H9 (cell line): ENCODE results near the gene LMOD1. TPM values are rescaled to one million over a fixed set of nuclear protein-coding genes. Genes with fewer than 3 reads are reported as not detected.

Experiments used
- DNase-seq: peaks from one replicate; pipeline ENCODE4 v3.0.0-alpha.2; 2017
- H2AFZ ChIP-seq: one replicate; pipeline ENCODE4 v1.6.1; 2013; ENCODE audit warnings: mild to moderate bottlenecking, low read length, control low read depth, moderate library complexity
- H2AK5ac ChIP-seq: 2 replicates; pipeline ENCODE4 v1.6.1; 2013; ENCODE audit warnings: low read length, control low read depth, mixed read lengths; ENCODE audit not compliant: insufficient read length
- H2BK120ac ChIP-seq: one replicate; pipeline ENCODE4 v1.6.1; 2013; ENCODE audit warnings: low read depth, mild to moderate bottlenecking, low read length, control low read depth, inconsistent platforms; ENCODE audit not compliant: poor library complexity, severe bottlenecking
- H2BK12ac ChIP-seq: 2 replicates; pipeline ENCODE4 v1.6.1; 2013; ENCODE audit warnings: low read length, control low read depth, mixed read lengths, low read depth; ENCODE audit not compliant: insufficient read length
- H2BK15ac ChIP-seq: 2 replicates; pipeline ENCODE4 v1.6.1; 2013; ENCODE audit warnings: low read depth, low read length, control low read depth
- H2BK20ac ChIP-seq: one replicate; pipeline ENCODE4 v1.6.1; 2013; ENCODE audit warnings: low read depth, mild to moderate bottlenecking, low read length, control low read depth, inconsistent platforms; ENCODE audit not compliant: poor library complexity, severe bottlenecking
- H2BK5ac ChIP-seq: 2 replicates; pipeline ENCODE4 v1.6.1; 2013; ENCODE audit warnings: low read length, control low read depth, mixed read lengths; ENCODE audit not compliant: insufficient read length
- H3K14ac ChIP-seq: 2 replicates; pipeline ENCODE4 v1.6.1; 2013; ENCODE audit warnings: low read length, control low read depth; ENCODE audit not compliant: insufficient read depth
- H3K18ac ChIP-seq: 2 replicates; pipeline ENCODE4 v1.6.1; 2013; ENCODE audit warnings: low read depth, mild to moderate bottlenecking, mixed read lengths, low read length, control low read depth; ENCODE audit not compliant: insufficient read length
- H3K23ac ChIP-seq: 2 replicates; pipeline ENCODE4 v1.6.1; 2013; ENCODE audit warnings: low read length, control low read depth, mixed read lengths, low read depth; ENCODE audit not compliant: insufficient read length
- H3K23me2 ChIP-seq: 2 replicates; pipeline ENCODE4 v1.6.1; 2013; ENCODE audit warnings: low read depth, mild to moderate bottlenecking, mixed read lengths, low read length, control low read depth; ENCODE audit not compliant: insufficient read length, poor library complexity, severe bottlenecking
- H3K27ac ChIP-seq: 2 replicates; pipeline ENCODE4 v1.5.1; 2013; ENCODE audit warnings: low read length, control low read depth, mixed read lengths, low read depth; ENCODE audit not compliant: insufficient read length
- H3K27me3 ChIP-seq: 2 replicates; pipeline ENCODE4 v1.6.1; 2013; ENCODE audit warnings: low read length, control low read depth, inconsistent platforms; ENCODE audit not compliant: insufficient read depth
- H3K4ac ChIP-seq: 2 replicates; pipeline ENCODE4 v1.6.1; 2013; ENCODE audit warnings: low read depth, mild to moderate bottlenecking, control low read depth, inconsistent platforms, low read length, moderate library complexity
- H3K4me1 ChIP-seq: 2 replicates; pipeline ENCODE4 v1.6.1; 2013; ENCODE audit warnings: low read length, control low read depth, inconsistent platforms; ENCODE audit not compliant: insufficient read depth
- H3K4me2 ChIP-seq: 2 replicates; pipeline ENCODE4 v1.6.1; 2013; ENCODE audit warnings: low read length, control low read depth, mixed read lengths; ENCODE audit not compliant: insufficient read length, insufficient read depth
- H3K56ac ChIP-seq: 2 replicates; pipeline ENCODE4 v1.6.1; 2013; ENCODE audit warnings: low read depth, mild to moderate bottlenecking, mixed read lengths, low read length, control low read depth; ENCODE audit not compliant: insufficient read length
- H3K79me1 ChIP-seq: 2 replicates; pipeline ENCODE4 v1.6.1; 2013; ENCODE audit warnings: low read depth, mild to moderate bottlenecking, moderate library complexity, low read length, control low read depth, inconsistent platforms; ENCODE audit not compliant: insufficient read depth, poor library complexity, severe bottlenecking
- H3K79me2 ChIP-seq: 2 replicates; pipeline ENCODE4 v1.6.1; 2013; ENCODE audit warnings: low read length, control low read depth, inconsistent platforms; ENCODE audit not compliant: insufficient read depth
- H3K9ac ChIP-seq: 2 replicates; pipeline ENCODE4 v1.6.1; 2013; ENCODE audit warnings: low read length, control low read depth, mixed read lengths; ENCODE audit not compliant: insufficient read length; ENCODE audit errors: extremely low read depth
- H3K9me3 ChIP-seq: one replicate; pipeline ENCODE4 v1.6.1; 2013; ENCODE audit warnings: low read depth, low read length, inconsistent platforms; ENCODE audit not compliant: control insufficient read depth
- H3T11ph ChIP-seq: one replicate; pipeline ENCODE4 v1.6.1; 2013; ENCODE audit warnings: mild to moderate bottlenecking, low read length, control low read depth, inconsistent platforms
- H4K20me1 ChIP-seq: one replicate; pipeline ENCODE4 v1.6.1; 2013; ENCODE audit not compliant: control insufficient read depth, insufficient read length, insufficient read depth
- H4K5ac ChIP-seq: 2 replicates; pipeline ENCODE4 v1.6.1; 2013; ENCODE audit warnings: low read depth, mild to moderate bottlenecking, mixed read lengths, low read length, control low read depth; ENCODE audit not compliant: insufficient read length
- H4K8ac ChIP-seq: replicated peaks from 2 replicates; pipeline ENCODE4 v1.6.1; 2013; ENCODE audit warnings: low read length, control low read depth, mixed read lengths, low read depth; ENCODE audit not compliant: insufficient read length
- H4K91ac ChIP-seq: 2 replicates; pipeline ENCODE4 v1.6.1; 2013; ENCODE audit warnings: low read depth, mild to moderate bottlenecking, moderate library complexity, mixed read lengths, low read length, control low read depth; ENCODE audit not compliant: insufficient read length
- H3K27ac Mint-ChIP-seq, 3 experiments: 2 replicates in 2 of 3; 3 replicates in 1 of 3; pipeline ENCODE4 v1.8.0; 2020 to 2021; ENCODE audit warnings: mixed read lengths in 3 of 3, mild to moderate bottlenecking in 1 of 3, moderate library complexity in 1 of 3
- H3K27me3 Mint-ChIP-seq: 2 replicates; pipeline ENCODE4 v1.8.0; 2021; ENCODE audit warnings: low read depth, mild to moderate bottlenecking, moderate library complexity, mixed read lengths
- H3K36me3 Mint-ChIP-seq, 3 experiments: 2 replicates in 2 of 3; 3 replicates in 1 of 3; pipeline ENCODE4 v1.8.0; 2020 to 2021; ENCODE audit warnings: low read depth in 3 of 3, mixed read lengths in 3 of 3; ENCODE audit not compliant: insufficient read depth in 1 of 3
- H3K4me1 Mint-ChIP-seq, 2 experiments: 2 replicates each; pipeline ENCODE4 v1.8.0; 2020; ENCODE audit warnings: mixed read lengths in 2 of 2
- H3K4me3 Mint-ChIP-seq, 2 experiments: 2 replicates in 1 of 2; 3 replicates in 1 of 2; pipeline ENCODE4 v1.8.0; 2020 to 2021; ENCODE audit warnings: mild to moderate bottlenecking in 2 of 2, mixed read lengths in 2 of 2, moderate library complexity in 1 of 2
- H3K9me3 Mint-ChIP-seq, 2 experiments: 2 replicates in 1 of 2; 3 replicates in 1 of 2; pipeline ENCODE4 v1.8.0; 2020; ENCODE audit warnings: mild to moderate bottlenecking in 2 of 2, mixed read lengths in 2 of 2, moderate library complexity in 1 of 2
- CTCF ChIP-seq: fragments of 200-600 bp; sonication (generic); conservative IDR thresholded peaks from 3 replicates; pipeline ENCODE4 v1.8.0; 2021; ENCODE audit warnings: antibody characterized with exemption, mild to moderate bottlenecking
- WGBS: extraction: QIAGEN DNeasy Blood & Tissue Kit; methylation state at CpG from one replicate; pipeline ENCODE4 v1.1.7; 2013; ENCODE audit warnings: missing lambda C conversion rate, low lambda C conversion rate, mixed read lengths; ENCODE audit not compliant: insufficient read length; ENCODE audit errors: extremely low coverage; 5-methylcytosine and 5-hydroxymethylcytosine counted together
- total RNA-seq: library from RNA; stranded (reverse); gene quantifications from 2 replicates; pipeline ENCODE4 v1.2.1, GENCODE V29; 2021

Gene LMOD1
- total RNA-seq, 1 experiment from 2014 or later: 0.31 TPM

GRCh38 chr1:201892211-201892610 lies 54.1 kb downstream of the LMOD1 start:
- Mint-ChIP-seq H3K4me1 (peaks cover 38 to 43% of the 10 kb centered on the region in 2 experiments), H3K9me3 (no peaks in the 10 kb centered on the region), H3K4me3 (no peak overlapping the region), H3K27ac (no peak overlapping the region), H3K27me3 (peaks cover 15% of the 10 kb centered on the region), H3K36me3 (no peaks in the 10 kb centered on the region)
- no peak overlapping the region for H3T11ph ChIP-seq
- H3K56ac ChIP-seq: no peak overlapping the region
- no peaks in the 10 kb centered on the region for H4K20me1 ChIP-seq
- no peak overlapping the region for H3K27ac ChIP-seq
- H2BK120ac ChIP-seq: no peak overlapping the region
- peaks cover 5% of the 10 kb centered on the region; the same call in 1 of the 2 replicates for H3K4me1 ChIP-seq
- no peak for TF ChIP-seq CTCF
- H3K9me3 ChIP-seq: no peaks in the 10 kb centered on the region
- no peak overlapping the region for H2BK15ac ChIP-seq
- no peak overlapping the region for H2AK5ac ChIP-seq
- DNase-seq: no peak
- no peak overlapping the region for H3K23ac ChIP-seq
- H3K27me3 ChIP-seq: no peaks in the 10 kb centered on the region
- H3K9ac ChIP-seq: no peak overlapping the region
- no peak overlapping the region for H2BK12ac ChIP-seq
- no peaks in the 10 kb centered on the region for H3K79me1 ChIP-seq
- H4K91ac ChIP-seq: no peak overlapping the region
- no peak overlapping the region for H3K18ac ChIP-seq
- no peak overlapping the region for H2BK20ac ChIP-seq
- H3K4me2 ChIP-seq: no peak overlapping the region
- H3K4ac ChIP-seq: no peak overlapping the region
- WGBS: no CpG with 5 or more reads among the region's 6 CpGs
- H2AFZ ChIP-seq: no peak overlapping the region
- H3K23me2 ChIP-seq: peaks cover 5% of the 10 kb centered on the region
- no peaks in the 10 kb centered on the region for H3K79me2 ChIP-seq
- H3K14ac ChIP-seq: no peak overlapping the region
- no peak overlapping the region for H4K5ac ChIP-seq
- H2BK5ac ChIP-seq: no peak overlapping the region
- H4K8ac ChIP-seq: no peak overlapping the region
